UCSD-AML1 (cell line): ENCODE results near the gene GPR84.
"Not testable (repeated sequence)": the region's sequence is repeated elsewhere in the genome, so short reads cannot be mapped to it uniquely, and the experiment has no call there.

Experiments used
- DNase-seq: peaks from one replicate; lab custom pipeline; 2025; ENCODE audit not compliant: unreplicated experiment; lab: John Stamatoyannopoulos, UW

The GPR84 gene

DNA sequence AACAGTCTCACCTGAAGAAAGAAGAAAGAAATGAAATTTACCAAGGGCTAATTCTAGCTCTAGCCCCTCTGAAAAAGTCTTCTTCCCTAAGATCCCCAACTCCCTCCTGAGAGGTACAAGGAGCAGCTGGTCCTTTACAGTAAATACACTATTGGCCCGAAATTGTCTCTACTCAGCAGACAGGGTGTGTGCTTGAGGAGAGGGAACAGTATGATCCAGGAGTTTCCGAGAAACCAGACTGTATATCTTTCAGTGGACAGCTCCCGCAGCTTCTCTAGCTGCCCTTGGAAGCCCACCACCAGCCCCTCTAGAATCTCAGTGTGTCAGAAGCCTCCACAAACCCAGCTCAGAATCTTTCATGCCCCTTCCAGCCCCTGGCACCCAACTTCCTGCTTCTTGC, 8.1 kb downstream of the GPR84 start:
- DNase-seq = no peak

DNA sequence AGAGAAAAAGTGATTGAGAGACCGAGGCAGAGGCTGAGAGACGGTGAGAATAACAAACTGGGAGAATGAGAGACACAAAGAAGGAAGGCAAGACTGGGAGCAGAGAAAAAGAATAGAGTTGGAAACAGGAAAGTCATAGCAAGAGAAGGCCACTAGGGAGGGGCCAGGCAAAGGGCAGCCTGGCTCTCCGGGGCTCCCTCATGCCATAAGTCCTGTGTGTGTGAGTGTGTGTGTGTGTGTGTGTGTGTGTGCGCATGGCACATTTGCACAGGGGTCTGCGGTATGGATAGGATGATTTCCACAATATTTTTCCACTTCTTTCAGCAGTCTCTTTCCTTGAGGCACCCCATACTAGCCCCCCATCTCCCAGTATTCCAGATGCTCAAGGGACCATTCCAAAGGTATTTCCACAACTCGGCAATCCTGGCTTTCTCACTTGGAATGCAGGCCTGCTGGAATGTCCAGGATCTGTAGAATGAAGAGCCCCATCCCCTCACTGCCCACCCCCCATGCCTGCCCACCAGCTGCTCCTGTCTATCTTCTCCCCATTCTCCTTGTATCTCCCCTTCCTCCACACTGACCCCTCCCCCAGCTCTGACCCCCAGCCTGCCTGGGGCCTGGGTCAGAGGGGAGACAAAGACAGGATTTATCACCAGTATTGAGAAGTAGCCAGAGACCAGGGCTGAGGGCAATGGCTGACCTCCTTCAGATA, 9.0 kb downstream of the GPR84 start:
- no peak for DNase-seq

DNA sequence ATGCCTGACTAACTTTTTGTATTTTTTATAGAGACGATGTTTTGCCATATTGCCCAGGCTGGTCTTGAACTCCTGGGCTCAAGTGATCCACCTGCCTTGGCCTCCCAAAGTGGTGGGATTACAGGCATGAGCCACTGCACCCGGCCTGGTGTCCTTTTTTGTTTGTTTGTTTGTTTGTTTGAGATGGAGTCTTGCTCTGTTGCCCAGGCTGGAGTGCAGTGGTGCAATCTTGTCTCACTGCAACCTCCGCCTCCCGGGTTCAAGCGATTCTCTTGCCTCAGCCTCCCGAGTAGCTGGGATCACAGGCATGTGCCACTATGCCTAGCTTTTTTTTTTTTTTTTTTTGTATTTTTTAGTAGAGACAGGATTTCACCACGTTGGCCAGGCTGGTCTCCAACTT, 10.0 kb downstream of the GPR84 start:
- DNase-seq = not testable (repeated sequence)

GRCh38 chr12:54352891-54353874, 11.1 kb downstream of the GPR84 start:
- DNase-seq = no peak

DNA sequence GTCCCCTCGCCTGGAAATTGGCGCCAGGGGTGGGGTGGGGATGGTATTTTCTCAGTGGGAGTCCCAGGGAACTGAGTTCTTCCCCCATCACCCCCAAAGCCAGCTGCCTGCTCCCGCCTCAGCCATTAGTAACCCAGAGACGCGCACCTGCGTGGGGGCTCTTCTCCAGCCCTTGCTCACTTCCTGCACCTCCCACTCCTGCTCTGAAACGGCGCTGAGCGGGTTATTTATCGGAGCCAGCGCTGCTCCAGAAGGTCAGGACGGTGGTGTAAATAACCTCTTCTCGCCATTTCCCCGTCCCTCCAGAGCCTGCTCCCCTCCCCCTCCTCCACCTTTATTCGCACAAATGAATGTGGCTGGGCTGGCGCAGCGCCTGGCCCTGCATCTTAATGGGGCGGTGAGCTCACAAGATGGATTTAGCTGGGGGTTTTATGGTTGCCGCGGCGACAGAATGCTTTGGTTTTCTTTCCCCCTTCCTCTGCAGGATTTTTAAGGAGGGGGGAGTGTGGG, 12.2 kb downstream of the GPR84 start:
- DNase-seq = no peak

DNA sequence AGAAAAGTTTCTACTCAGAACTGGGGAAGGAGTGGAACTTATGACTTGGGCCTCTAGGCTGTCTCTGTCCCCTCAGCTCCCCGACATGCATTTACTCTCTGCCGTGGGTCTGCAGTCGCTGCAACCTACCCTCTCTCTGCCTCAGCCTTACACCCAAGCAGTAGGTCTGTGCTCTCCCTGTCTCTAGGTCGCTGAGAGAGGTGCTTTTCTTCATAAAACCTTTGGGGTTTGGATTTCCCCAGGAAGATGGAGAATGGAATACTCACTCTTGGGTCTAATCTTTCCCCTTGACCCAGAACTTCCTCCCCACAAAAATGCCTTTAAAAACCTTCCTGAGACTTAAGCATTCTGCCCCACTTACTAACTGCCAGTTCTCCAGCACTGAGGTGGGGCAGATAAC, 12.9 kb downstream of the GPR84 start:
- DNase-seq = no peak

DNA sequence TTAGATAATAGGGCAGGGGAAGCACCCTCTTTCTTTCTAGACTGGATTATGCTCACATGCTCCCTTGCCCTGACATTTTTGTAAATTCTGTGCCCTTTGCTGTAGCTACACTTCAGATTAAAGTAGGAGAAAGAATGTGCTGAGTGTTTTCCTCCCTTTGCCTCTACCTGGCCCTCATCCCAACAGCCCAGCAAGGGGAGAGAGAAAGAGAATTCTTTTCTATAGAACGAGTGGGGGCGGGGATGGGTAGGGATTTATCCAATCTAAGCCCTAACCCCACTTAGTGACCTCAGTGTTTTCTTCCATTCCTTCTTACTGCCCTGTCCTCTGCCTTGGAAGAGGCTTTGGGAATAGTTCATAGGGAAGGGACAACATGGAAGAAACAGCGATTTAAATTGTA, 13.5 kb downstream of the GPR84 start:
- DNase-seq = no peak

DNA sequence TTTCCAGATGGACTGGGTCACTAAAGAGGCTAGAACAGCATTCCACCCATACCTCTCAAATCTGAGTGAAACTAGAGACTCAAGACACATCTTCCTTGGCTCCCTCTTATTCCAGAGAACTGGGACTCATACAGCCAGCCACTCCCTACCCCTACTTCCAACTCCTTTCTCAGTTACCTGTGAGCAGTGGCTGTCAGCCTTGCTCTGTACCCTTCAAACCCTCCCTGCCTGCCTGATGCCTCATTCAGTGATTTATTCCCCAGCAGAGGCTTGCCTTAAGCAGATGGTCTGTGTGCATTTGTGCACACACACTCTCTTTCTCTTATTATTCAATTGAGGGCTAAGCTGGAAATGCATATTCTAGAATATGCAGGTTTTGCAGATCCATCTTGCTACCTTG, 14.6 kb downstream of the GPR84 start:
- DNase-seq = no peak

- DNase-seq = no peak
These were observed 15.2 kb downstream of the GPR84 start for GRCh38 chr12:54349036-54349435.

DNA sequence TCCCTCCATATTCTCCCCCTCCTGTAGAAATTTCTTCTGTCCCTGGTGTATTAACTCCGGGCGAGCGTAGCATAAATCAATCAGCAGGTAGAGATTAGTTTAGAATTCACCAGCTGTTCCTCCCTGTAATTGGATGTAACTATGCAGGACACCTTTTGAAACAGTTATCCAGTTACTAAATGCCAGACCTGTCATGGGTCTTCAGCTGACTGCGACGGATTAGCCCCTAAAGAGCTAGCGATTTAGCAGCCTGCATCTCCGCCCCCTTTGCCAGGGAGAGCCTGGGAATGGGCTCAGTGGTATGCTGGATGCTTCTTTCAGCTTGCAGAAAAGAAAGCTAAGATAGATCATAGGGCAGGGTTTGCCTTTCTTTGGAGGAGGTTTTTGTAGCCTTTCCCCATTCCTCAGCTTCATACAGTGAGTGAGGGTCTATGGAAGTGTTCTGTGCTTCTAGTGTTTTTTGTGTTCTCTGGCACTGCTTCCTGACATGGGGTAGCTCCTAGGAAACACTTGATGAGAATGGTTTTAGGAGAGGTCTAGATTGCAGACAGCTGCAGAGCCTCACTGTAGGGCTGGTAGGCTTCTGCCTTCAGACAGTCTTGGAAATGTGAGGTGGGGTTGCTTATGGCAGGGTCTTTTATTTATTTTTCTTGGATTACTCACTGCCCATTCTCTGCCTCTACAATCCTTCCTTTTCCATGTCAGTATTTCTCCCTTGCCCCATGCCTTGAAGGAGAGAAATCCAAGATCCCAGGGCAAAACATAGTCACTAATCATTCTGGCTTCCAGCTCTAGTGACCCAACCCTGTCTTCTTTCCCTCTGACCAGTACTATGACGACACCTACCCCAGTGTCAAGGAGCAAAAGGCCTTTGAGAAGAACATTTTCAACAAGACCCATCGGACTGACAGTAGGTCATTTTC, 22.6 kb downstream of the GPR84 start:
- DNase-seq = no peak

GRCh38 chr12:54340846-54341245, 23.4 kb downstream of the GPR84 start:
- no peak for DNase-seq

- no peak for DNase-seq
These were observed 25.5 kb downstream of the GPR84 start for GRCh38 chr12:54338698-54339296.

DNA sequence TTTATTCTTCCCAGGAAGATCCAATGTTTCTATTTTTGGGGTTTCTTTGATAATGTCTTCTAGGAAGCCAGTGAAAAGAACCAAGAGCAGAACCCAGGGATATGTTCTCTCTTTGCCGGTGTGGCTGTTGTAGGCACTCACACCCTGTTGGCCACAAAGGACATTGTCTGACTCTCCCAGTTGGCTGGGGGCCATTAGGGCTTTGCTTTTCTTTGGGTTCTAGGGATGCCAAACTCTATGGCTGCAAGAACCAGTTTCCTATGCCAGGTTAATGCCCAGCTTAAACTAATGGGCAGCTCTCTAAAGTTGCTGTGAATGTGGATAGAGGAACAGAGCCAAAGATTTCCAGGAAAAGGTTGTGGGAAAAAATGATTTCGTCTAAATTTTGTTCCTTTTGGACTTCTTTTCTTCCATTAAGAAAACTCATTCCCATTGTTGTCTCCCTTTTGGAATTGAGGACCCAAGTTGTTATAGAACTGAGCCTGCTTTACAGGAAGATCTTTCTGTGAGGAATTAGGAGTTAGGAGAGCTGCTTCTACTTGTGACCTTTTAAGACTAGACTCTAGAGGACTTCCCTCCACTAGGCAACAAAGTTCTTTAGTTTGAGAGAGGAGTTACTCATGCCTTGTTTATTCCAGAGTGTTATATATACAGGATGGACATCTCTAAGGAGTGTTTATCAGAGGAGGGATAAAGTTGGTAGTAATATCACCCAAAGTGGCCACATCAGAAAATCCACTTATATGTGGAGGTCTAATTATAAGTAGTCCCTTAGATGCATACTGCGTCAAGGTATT, 26.2 kb downstream of the GPR84 start:
- DNase-seq = no peak

- DNase-seq = peak; percentile 15
These were observed 26.9 kb downstream of the GPR84 start for GRCh38 chr12:54337280-54337842.

DNA sequence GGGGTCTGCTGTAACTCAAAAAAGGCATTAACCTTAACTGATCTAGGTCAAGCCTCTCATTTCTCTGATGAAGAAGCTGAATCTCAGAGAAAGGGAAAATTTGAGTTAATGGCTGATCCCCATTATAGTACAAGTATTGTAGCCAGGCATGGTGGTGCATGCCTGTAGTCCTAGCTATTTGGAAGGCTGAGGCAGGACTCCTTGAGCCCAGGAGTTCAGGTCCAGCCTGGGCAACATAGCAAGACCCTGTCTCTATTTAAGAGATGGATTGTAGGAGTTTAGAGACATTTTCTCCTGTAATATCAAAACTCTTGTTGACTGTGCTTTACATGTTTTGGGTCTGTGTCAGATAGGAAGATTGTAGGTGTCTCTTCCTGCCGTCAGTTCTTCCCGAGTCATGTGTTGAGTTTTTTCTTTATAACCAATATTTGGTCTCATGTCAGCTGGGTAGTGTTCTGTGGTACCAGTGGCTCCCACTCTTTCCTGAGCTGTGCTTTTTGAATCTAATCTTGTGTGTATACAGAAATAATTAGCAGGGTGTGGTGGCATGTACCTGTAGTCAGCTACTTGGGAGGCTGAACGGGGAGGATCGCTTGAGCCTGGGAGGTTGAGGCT, 30.8 kb downstream of the GPR84 start:
- DNase-seq = no peak

DNA sequence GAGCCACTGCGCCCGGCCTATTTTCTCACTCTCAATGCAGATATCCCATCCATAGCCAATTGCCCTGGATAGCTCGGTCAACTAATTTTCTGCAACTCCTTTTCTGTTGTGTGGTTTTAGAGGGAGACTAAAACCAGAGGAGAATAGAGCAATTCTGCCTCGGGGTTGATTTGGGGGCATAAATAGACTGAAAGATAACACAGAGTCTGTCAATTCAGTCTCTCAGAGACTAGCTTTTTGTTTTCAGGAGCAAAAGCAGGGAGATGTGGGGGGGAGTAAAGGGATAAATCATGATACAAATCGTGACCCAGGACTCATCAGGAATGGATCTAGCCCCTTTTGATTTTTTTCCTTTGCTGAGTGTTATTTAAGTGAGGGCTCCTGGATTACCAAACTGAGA, 32.8 kb downstream of the GPR84 start:
- DNase-seq = no peak

DNA sequence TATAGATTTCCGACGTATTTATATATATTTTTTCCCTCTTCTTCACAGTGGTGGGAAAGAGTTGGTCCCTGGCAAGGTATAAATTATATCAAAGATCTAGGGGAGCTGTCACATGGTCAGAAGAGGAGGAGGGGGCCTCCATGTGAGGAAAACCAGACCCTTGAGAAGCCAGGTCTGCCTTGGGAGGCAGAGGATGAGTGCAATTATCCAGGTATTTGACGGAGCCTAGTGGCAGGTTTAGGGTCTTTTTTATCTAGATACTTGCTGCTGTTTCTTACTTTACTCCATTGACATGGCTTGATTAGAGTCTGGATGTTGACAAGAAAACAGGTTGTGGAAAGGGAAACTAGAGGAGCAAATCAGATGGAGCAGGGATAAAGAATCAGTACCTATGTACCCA, 33.8 kb downstream of the GPR84 start:
- no peak for DNase-seq

DNA sequence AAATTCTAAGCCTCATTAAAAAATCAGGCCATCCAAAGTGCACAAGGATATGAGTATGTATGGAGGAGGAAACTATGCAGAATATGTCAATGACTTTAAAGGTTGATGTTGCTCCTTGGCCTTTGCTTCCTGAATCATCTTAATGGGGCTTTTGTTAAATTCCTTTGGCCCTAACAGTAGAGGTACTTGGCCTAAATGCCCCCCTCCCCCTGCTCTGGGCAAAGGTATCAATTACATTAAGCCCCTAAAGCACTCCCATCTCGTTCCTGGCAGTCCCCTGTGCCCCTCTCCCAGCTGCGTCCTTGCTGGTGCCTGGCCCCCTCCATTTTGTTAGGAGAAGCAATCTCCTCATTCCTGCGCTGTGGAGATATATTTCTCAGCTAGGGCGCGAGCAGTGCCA, 34.5 kb downstream of the GPR84 start:
- no peak for DNase-seq
